ENCODE data around the gene FGD3. TPM values are rescaled to one million over a fixed set of nuclear protein-coding genes. Genes with fewer than 3 reads are reported as not detected.

FGD3 gene
- total and polyA plus RNA-seq, 3 donors from 2014 or later: 12.8 to 14.3 (median 14.0) TPM

- no peaks in the 10 kb centered on the region for H3K4me1 ChIP-seq
- no peaks in the 10 kb centered on the region for H3K36me3 ChIP-seq (ENCODE audit: low read depth, missing control alignments)
- no peak overlapping the region for H3K27ac ChIP-seq
- no peaks in the 10 kb centered on the region for H3K27me3 ChIP-seq
- no peak overlapping the region for H3K4me3 ChIP-seq
- intact Hi-C loops (cut with DNase I; ENCODE audit: low total_unique reads): no loop called here
- WGBS, 2 donors: 88 to 94% methylated on average over 5 to 10 of the region's 10 CpGs
- H3K9me3 ChIP-seq: no peaks in the 10 kb centered on the region
- TF ChIP-seq, protein P1, sequence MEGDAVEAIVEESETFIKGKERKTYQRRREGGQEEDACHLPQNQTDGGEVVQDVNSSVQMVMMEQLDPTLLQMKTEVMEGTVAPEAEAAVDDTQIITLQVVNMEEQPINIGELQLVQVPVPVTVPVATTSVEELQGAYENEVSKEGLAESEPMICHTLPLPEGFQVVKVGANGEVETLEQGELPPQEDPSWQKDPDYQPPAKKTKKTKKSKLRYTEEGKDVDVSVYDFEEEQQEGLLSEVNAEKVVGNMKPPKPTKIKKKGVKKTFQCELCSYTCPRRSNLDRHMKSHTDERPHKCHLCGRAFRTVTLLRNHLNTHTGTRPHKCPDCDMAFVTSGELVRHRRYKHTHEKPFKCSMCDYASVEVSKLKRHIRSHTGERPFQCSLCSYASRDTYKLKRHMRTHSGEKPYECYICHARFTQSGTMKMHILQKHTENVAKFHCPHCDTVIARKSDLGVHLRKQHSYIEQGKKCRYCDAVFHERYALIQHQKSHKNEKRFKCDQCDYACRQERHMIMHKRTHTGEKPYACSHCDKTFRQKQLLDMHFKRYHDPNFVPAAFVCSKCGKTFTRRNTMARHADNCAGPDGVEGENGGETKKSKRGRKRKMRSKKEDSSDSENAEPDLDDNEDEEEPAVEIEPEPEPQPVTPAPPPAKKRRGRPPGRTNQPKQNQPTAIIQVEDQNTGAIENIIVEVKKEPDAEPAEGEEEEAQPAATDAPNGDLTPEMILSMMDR (IDR thresholded peaks at IDR 0.05): no peak
- TF ChIP-seq POLR2A (IDR thresholded peaks at IDR 0.05): no peak
- DNase-seq: no peak
Observed at GRCh38 chr9:93039976-93040375, 92.7 kb downstream of the FGD3 start.

- H3K4me3 ChIP-seq: no peak overlapping the region
- no peaks in the 10 kb centered on the region for H3K36me3 ChIP-seq (ENCODE audit: low read depth, missing control alignments)
- intact Hi-C loops (cut with DNase I; ENCODE audit: low total_unique reads): no loop called here
- WGBS, 2 donors: 84 to 97% methylated on average over 6 to 7 of the region's 7 CpGs
- no peak for DNase-seq
- no peaks in the 10 kb centered on the region for H3K9me3 ChIP-seq
- no peaks in the 10 kb centered on the region for H3K4me1 ChIP-seq
- TF ChIP-seq, protein P1 (IDR thresholded peaks at IDR 0.05): no peak
- no peak for TF ChIP-seq POLR2A (IDR thresholded peaks at IDR 0.05)
- no peak overlapping the region for H3K27ac ChIP-seq
- H3K27me3 ChIP-seq: no peaks in the 10 kb centered on the region
Observed at GRCh38 chr9:93040409-93040808, 93.1 kb downstream of the FGD3 start.

DNA sequence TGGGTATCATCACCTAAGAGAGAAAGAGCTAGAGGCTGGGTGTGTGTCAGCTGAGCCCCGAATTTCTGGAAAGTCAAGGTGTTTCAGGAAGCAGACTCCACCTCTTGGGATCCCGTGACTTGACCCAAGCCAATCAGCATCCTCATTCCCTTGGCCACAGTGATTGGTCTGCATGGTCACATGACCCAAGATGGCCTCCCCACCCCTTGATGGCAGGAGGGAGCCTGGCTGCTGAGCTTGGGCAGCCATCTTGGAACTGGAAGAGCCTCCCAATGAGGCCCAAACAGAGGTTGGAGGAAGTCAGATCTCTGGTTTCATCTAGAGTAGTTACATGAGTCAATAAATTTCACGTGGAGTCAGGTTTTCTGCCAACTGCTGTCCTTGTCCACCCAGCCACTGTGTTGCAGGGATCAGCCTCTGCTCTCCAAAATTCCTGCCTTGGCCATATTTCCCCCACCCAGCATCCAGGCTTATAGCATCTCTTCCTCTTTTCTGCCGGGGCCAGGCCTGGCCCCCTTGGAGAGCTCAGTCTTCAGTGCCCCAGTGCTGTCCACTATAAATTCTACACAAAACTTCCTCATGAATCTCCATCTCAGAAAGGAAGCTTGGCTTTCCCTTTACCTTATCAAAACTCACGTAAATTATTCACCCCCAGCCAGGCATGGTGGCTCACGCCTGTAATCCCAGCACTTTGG, 93.9 kb downstream of the FGD3 start:
- no peak overlapping the region for H3K27ac ChIP-seq
- peak; percentile 53 for DNase-seq
- H3K9me3 ChIP-seq: no peaks in the 10 kb centered on the region
- no peaks in the 10 kb centered on the region for H3K4me1 ChIP-seq
- H3K4me3 ChIP-seq: no peak overlapping the region
- WGBS, 2 donors: 84% methylated on average over 5 to 6 of the region's 6 CpGs
- intact Hi-C loops (cut with DNase I; ENCODE audit: low total_unique reads): no loop called here
- TF ChIP-seq, protein P1 (IDR thresholded peaks at IDR 0.05): no peak
- TF ChIP-seq POLR2A (IDR thresholded peaks at IDR 0.05): no peak
- no peaks in the 10 kb centered on the region for H3K27me3 ChIP-seq
- H3K36me3 ChIP-seq (ENCODE audit: low read depth, missing control alignments): no peaks in the 10 kb centered on the region

- no peak for TF ChIP-seq POLR2A (IDR thresholded peaks at IDR 0.05)
- TF ChIP-seq, protein P1 (IDR thresholded peaks at IDR 0.05): no peak
- no peak for DNase-seq
- Histone ChIP-seq H3K27ac (no peak overlapping the region), H3K27me3 (no peaks in the 10 kb centered on the region), H3K9me3 (no peaks in the 10 kb centered on the region), H3K4me1 (no peaks in the 10 kb centered on the region), H3K4me3 (no peak overlapping the region), H3K36me3 (ENCODE audit: low read depth, missing control alignments) (no peaks in the 10 kb centered on the region)
- intact Hi-C loops (cut with DNase I; ENCODE audit: low total_unique reads): no loop called here
- WGBS, 2 donors: 91 to 92% methylated on average over 6 of the region's 6 CpGs
Observed at GRCh38 chr9:93043122-93043521, 95.8 kb downstream of the FGD3 start.

GRCh38 chr9:93045521-93045920, 98.2 kb downstream of the FGD3 start:
- TF ChIP-seq, protein P1 (IDR thresholded peaks at IDR 0.05): no peak
- no peak for TF ChIP-seq POLR2A (IDR thresholded peaks at IDR 0.05)
- 93 to 97% methylated on average over 2 of the region's 2 CpGs for WGBS, 2 donors

More at GRCh38 chr9:93045521-93045920, 98.2 kb downstream of the FGD3 start:
- H3K4me1 ChIP-seq: no peaks in the 10 kb centered on the region
- H3K36me3 ChIP-seq (ENCODE audit: low read depth, missing control alignments): no peaks in the 10 kb centered on the region
- intact Hi-C loops (cut with DNase I; ENCODE audit: low total_unique reads): no loop called here
- H3K4me3 ChIP-seq: no peak overlapping the region
- no peaks in the 10 kb centered on the region for H3K9me3 ChIP-seq
- H3K27ac ChIP-seq: no peak overlapping the region
- no peak for DNase-seq
- H3K27me3 ChIP-seq: no peaks in the 10 kb centered on the region

Measured in testis (tissue), 3 donors.